Measurements from ENCODE around the gene PEF1. TPM values are rescaled to one million over a fixed set of nuclear protein-coding genes. Genes with fewer than 3 reads are reported as not detected.

The PEF1 gene
- total RNA-seq, 1 experiment from 2014 or later = 62.2 TPM

- DNase-seq (ENCODE audit: low spot score) = no peak
Observed at GRCh38 chr1:31584869-31585735, 59.6 kb downstream of the PEF1 start.

- no peak for DNase-seq (ENCODE audit: low spot score)
Observed at GRCh38 chr1:31583995-31584868, 60.4 kb downstream of the PEF1 start.

GRCh38 chr1:31583082-31583994 lies 61.3 kb downstream of the PEF1 start:
- no peak for DNase-seq (ENCODE audit: low spot score)

GRCh38 chr1:31581821-31582810 lies 62.6 kb downstream of the PEF1 start:
- no peak for DNase-seq (ENCODE audit: low spot score)

GRCh38 chr1:31580891-31581603 lies 63.6 kb downstream of the PEF1 start:
- no peak for DNase-seq (ENCODE audit: low spot score)

GRCh38 chr1:31580513-31580870 lies 64.2 kb downstream of the PEF1 start:
- DNase-seq (ENCODE audit: low spot score) = no peak

Other genes with a start within 250 kb of the PEF1 start
- 16.8 and 18.9 TPM in 2 replicates for gene SERINC2, start 231.7 kb downstream of the PEF1 start, total RNA-seq (2014; rRNA removed; shearing (Covaris generic))
- 178 and 257 TPM in 2 replicates for gene TINAGL1, start 68.4 kb downstream of the PEF1 start, total RNA-seq (2014; rRNA removed; shearing (Covaris generic))
- gene HCRTR1, start 27.2 kb downstream of the PEF1 start, total RNA-seq (2014; rRNA removed; shearing (Covaris generic)) = not detected in 2 replicates
- gene COL16A1, start 59.1 kb upstream of the PEF1 start, total RNA-seq (2014; rRNA removed; shearing (Covaris generic)) = 12.7 and 26.2 TPM in 2 replicates
- gene ADGRB2, start 119.5 kb upstream of the PEF1 start, total RNA-seq (2014; rRNA removed; shearing (Covaris generic)) = 11.3 and 20.9 TPM in 2 replicates
- gene SPOCD1, start 171.1 kb upstream of the PEF1 start, total RNA-seq (2014; rRNA removed; shearing (Covaris generic)) = 5.7 and 6.9 TPM in 2 replicates

Measured in A172 (cell line).